Activated T-helper 17 cell treated with anti-CD3 and anti-CD28 coated beads, Interleukin-2, amount 50 U/mL, for 72 hours (primary cell): ENCODE results near the gene CDC14B. TPM values are rescaled to one million over a fixed set of nuclear protein-coding genes. Genes with fewer than 3 reads are reported as not detected.

Experiments
- total RNA-seq, 2 donors: library from RNA; stranded (reverse); gene quantifications; one replicate each; pipeline ENCODE4 v1.2.3, GENCODE V29; 2022

Gene CDC14B
- total RNA-seq, 2 donors from 2014 or later, result 2.4 to 6.5 TPM

Other genes starting within 250 kb of the CDC14B start
- gene SLC35D2, start 236.1 kb downstream of the CDC14B start, total RNA-seq, result 1 to 10 TPM; 7.1 to 9.3 TPM
- gene ZNF367, start 201.5 kb downstream of the CDC14B start, total RNA-seq, result 10 to 100 TPM; 25.4 to 27.8 TPM
- 10 to 100 TPM in 1 of 2 donors, 1 to 10 TPM in 1; 10.0 to 21.3 TPM for gene HABP4, start 169.7 kb downstream of the CDC14B start, total RNA-seq
- gene PRXL2C, start 35.5 kb upstream of the CDC14B start, total RNA-seq, result 10 to 100 TPM; 12.7 to 18.7 TPM
- gene ZNF510, start 158.2 kb upstream of the CDC14B start, total RNA-seq, result 1 to 10 TPM; 7.1 to 8.9 TPM
- gene ZNF782, start 234.7 kb upstream of the CDC14B start, total RNA-seq, result 1 to 10 TPM; 5.6 to 5.7 TPM